Duodenal mucosa (tissue), 2 donors: ENCODE measurements around the gene NUMA1.

Experiments
- H3K27ac ChIP-seq: one replicate; pipeline ENCODE4 v1.7.0; 2013; ENCODE audit warnings: low read depth, low read length
- H3K27me3 ChIP-seq, 2 donors: one replicate each; pipeline ENCODE4 v1.7.0; 2013; ENCODE audit warnings: low read length in 2 of 2, control low read depth in 1 of 2; ENCODE audit not compliant: insufficient read depth in 2 of 2, control insufficient read depth in 1 of 2
- H3K36me3 ChIP-seq, 2 donors: one replicate each; pipeline ENCODE4 v1.7.0; 2013; ENCODE audit warnings: low read length in 2 of 2, control low read depth in 1 of 2; ENCODE audit not compliant: insufficient read depth in 2 of 2, control insufficient read depth in 1 of 2
- H3K4me1 ChIP-seq, 2 donors: one replicate each; pipeline ENCODE4 v1.7.0; 2013; ENCODE audit warnings: low read length in 2 of 2, control low read depth in 1 of 2; ENCODE audit not compliant: insufficient read depth in 2 of 2, control insufficient read depth in 1 of 2
- H3K4me3 ChIP-seq, 2 donors: one replicate each; pipeline ENCODE4 v1.7.0; 2013; ENCODE audit warnings: low read length in 2 of 2, low read depth in 1 of 2
- H3K9ac ChIP-seq, 2 donors: one replicate each; pipeline ENCODE4 v1.7.0; 2013; ENCODE audit warnings: low read length in 2 of 2, low read depth in 1 of 2
- H3K9me3 ChIP-seq, 2 donors: one replicate each; pipeline ENCODE4 v1.7.0; 2013; ENCODE audit warnings: low read length in 2 of 2, control low read depth in 1 of 2; ENCODE audit not compliant: control insufficient read depth in 1 of 2

The NUMA1 gene

GRCh38 chr11:72069200-72069599 is 11.1 kb downstream of the NUMA1 start:
- Histone ChIP-seq H3K4me1 (peaks cover 16 to 35% of the 10 kb centered on the region in 2 donors), H3K36me3 (peaks cover 0 to 16% of the 10 kb centered on the region in 2 donors), H3K4me3 (no peak overlapping the region), H3K9ac (peak overlapping the region in 1 of 2 donors; percentile 27), H3K27ac (peak overlapping the region; percentile 26), H3K27me3 (no peaks in the 10 kb centered on the region), H3K9me3 (no peaks in the 10 kb centered on the region)

GRCh38 chr11:72067676-72068075 is 12.7 kb downstream of the NUMA1 start:
- peaks cover 16 to 34% of the 10 kb centered on the region in 2 donors for H3K4me1 ChIP-seq
- no peak overlapping the region for H3K27ac ChIP-seq
- peaks cover 0 to 16% of the 10 kb centered on the region in 2 donors for H3K36me3 ChIP-seq
- H3K27me3 ChIP-seq = no peaks in the 10 kb centered on the region
- no peaks in the 10 kb centered on the region for H3K9me3 ChIP-seq
- H3K9ac ChIP-seq = no peak overlapping the region
- no peak overlapping the region for H3K4me3 ChIP-seq

- Histone ChIP-seq H3K9ac (no peak overlapping the region), H3K4me3 (no peak overlapping the region), H3K9me3 (no peaks in the 10 kb centered on the region), H3K27ac (no peak overlapping the region), H3K4me1 (peaks cover 16 to 30% of the 10 kb centered on the region in 2 donors), H3K27me3 (no peaks in the 10 kb centered on the region), H3K36me3 (peaks cover 0 to 16% of the 10 kb centered on the region in 2 donors)
Measured at GRCh38 chr11:72067266-72067665, 13.1 kb downstream of the NUMA1 start.

- Histone ChIP-seq H3K27ac (no peak overlapping the region), H3K36me3 (peaks cover 0 to 17% of the 10 kb centered on the region in 2 donors), H3K9me3 (no peaks in the 10 kb centered on the region), H3K27me3 (no peaks in the 10 kb centered on the region), H3K4me3 (no peak overlapping the region), H3K4me1 (peaks cover 16 to 26% of the 10 kb centered on the region in 2 donors), H3K9ac (no peak overlapping the region)
Measured at GRCh38 chr11:72066855-72067254, 13.5 kb downstream of the NUMA1 start.

GRCh38 chr11:72061739-72062396 is 18.5 kb downstream of the NUMA1 start:
- H3K27me3 ChIP-seq = no peaks in the 10 kb centered on the region
- H3K4me3 ChIP-seq = no peak overlapping the region
- H3K9me3 ChIP-seq = no peaks in the 10 kb centered on the region
- H3K4me1 ChIP-seq = peaks cover 0 to 3% of the 10 kb centered on the region in 2 donors
- H3K36me3 ChIP-seq = peaks cover 0 to 13% of the 10 kb centered on the region in 2 donors
- H3K9ac ChIP-seq = no peak overlapping the region
- no peak overlapping the region for H3K27ac ChIP-seq

GRCh38 chr11:72058416-72059034 is 21.8 kb downstream of the NUMA1 start:
- H3K4me1 ChIP-seq = no peaks in the 10 kb centered on the region
- peaks cover 0 to 3% of the 10 kb centered on the region in 2 donors for H3K36me3 ChIP-seq
- H3K9ac ChIP-seq = no peak overlapping the region
- H3K27ac ChIP-seq = no peak overlapping the region
- H3K9me3 ChIP-seq = no peaks in the 10 kb centered on the region
- H3K27me3 ChIP-seq = no peaks in the 10 kb centered on the region
- H3K4me3 ChIP-seq = no peak overlapping the region

GRCh38 chr11:72048766-72049460 is 31.4 kb downstream of the NUMA1 start:
- no peaks in the 10 kb centered on the region for H3K9me3 ChIP-seq
- peaks cover 0 to 7% of the 10 kb centered on the region in 2 donors for H3K4me1 ChIP-seq
- H3K9ac ChIP-seq = peak overlapping the region in 1 of 2 donors; percentile 8
- peaks cover 0 to 5% of the 10 kb centered on the region in 2 donors for H3K36me3 ChIP-seq
- no peak overlapping the region for H3K4me3 ChIP-seq
- no peak overlapping the region for H3K27ac ChIP-seq
- H3K27me3 ChIP-seq = no peaks in the 10 kb centered on the region

- Histone ChIP-seq H3K4me1 (peaks cover 18 to 20% of the 10 kb centered on the region in 2 donors), H3K9me3 (no peaks in the 10 kb centered on the region), H3K4me3 (no peak overlapping the region), H3K9ac (no peak overlapping the region), H3K36me3 (peaks cover 0 to 5% of the 10 kb centered on the region in 2 donors), H3K27ac (no peak overlapping the region), H3K27me3 (no peaks in the 10 kb centered on the region)
Measured at GRCh38 chr11:72045849-72046248, 34.5 kb downstream of the NUMA1 start.

GRCh38 chr11:72042064-72042745 is 38.1 kb downstream of the NUMA1 start:
- peak overlapping the region; percentile 76 to 88 for H3K9ac ChIP-seq
- no peaks in the 10 kb centered on the region for H3K36me3 ChIP-seq
- H3K4me1 ChIP-seq = peaks cover 37 to 49% of the 10 kb centered on the region in 2 donors
- H3K27me3 ChIP-seq = no peaks in the 10 kb centered on the region
- no peaks in the 10 kb centered on the region for H3K9me3 ChIP-seq
- H3K27ac ChIP-seq = peak overlapping the region; percentile 95
- H3K4me3 ChIP-seq = peak overlapping the region; percentile 77 to 86
